Stimulated activated CD4-positive, alpha-beta T cell treated with anti-CD3 and anti-CD28 coated beads, Interleukin-15, amount 100 ng/mL, for 24 hours (primary cell): Measurements from ENCODE around the gene RAB18.
"Not testable (repeated sequence)": the region's sequence is repeated elsewhere in the genome, so short reads cannot be mapped to it uniquely, and the experiment has no call there.

Experiments used
- DNase-seq: peaks from one replicate; pipeline ENCODE4 v3.0.0-alpha.2; 2020

The RAB18 gene

GRCh38 chr10:27550823-27551222, 46.7 kb downstream of the RAB18 start:
- no peak for DNase-seq

- peak; percentile 32 for DNase-seq
These were observed 54.5 kb downstream of the RAB18 start for GRCh38 chr10:27558612-27559020.

GRCh38 chr10:27561334-27561733, 57.2 kb downstream of the RAB18 start:
- DNase-seq, result no peak

- no peak for DNase-seq
These were observed 60.3 kb downstream of the RAB18 start for GRCh38 chr10:27564398-27564797.

GRCh38 chr10:27564880-27565279, 60.8 kb downstream of the RAB18 start:
- DNase-seq, result no peak

- DNase-seq, result no peak
These were observed 64.4 kb downstream of the RAB18 start for GRCh38 chr10:27568196-27569175.

GRCh38 chr10:27569946-27570345, 65.8 kb downstream of the RAB18 start:
- no peak for DNase-seq

GRCh38 chr10:27577038-27577437, 72.9 kb downstream of the RAB18 start:
- not testable (repeated sequence) for DNase-seq

- no peak for DNase-seq
These were observed 74.2 kb downstream of the RAB18 start for GRCh38 chr10:27578316-27578715.

GRCh38 chr10:27581225-27581624, 77.1 kb downstream of the RAB18 start:
- no peak for DNase-seq

- DNase-seq, result no peak
These were observed 80.2 kb downstream of the RAB18 start for GRCh38 chr10:27584302-27584701.
